Stimulated activated CD4-positive, alpha-beta T cell treated with anti-CD3 and anti-CD28 coated beads, Interleukin-4, amount 100 ng/mL, for 1 hour (primary cell): Measurements from ENCODE around the gene OSBPL9.
"Not testable (repeated sequence)": the region's sequence is repeated elsewhere in the genome, so short reads cannot be mapped to it uniquely, and the experiment has no call there.

Experiments used
- DNase-seq: peaks from one replicate; pipeline ENCODE4 v3.0.0-alpha.2; 2020

Gene OSBPL9

DNA sequence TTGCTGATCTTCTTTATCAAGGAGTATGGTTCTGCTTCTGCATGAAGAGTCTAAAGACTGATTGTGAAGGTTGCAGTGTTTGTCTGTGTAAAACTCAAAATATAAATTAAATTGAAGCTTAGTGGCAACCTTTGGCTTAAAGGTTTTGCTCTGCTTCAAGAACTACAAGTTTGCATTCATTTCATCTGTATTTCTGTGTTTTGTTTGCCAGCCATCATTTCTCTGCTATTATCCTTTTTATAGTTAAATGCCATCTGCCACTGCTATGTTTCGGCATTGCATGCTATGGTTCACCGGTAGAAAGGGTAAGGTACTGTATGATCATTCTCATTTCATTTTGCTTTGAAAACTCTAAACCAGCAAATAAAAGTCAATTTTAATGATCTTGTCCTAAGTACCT lies 52.9 kb downstream of the OSBPL9 start:
- DNase-seq: no peak

DNA sequence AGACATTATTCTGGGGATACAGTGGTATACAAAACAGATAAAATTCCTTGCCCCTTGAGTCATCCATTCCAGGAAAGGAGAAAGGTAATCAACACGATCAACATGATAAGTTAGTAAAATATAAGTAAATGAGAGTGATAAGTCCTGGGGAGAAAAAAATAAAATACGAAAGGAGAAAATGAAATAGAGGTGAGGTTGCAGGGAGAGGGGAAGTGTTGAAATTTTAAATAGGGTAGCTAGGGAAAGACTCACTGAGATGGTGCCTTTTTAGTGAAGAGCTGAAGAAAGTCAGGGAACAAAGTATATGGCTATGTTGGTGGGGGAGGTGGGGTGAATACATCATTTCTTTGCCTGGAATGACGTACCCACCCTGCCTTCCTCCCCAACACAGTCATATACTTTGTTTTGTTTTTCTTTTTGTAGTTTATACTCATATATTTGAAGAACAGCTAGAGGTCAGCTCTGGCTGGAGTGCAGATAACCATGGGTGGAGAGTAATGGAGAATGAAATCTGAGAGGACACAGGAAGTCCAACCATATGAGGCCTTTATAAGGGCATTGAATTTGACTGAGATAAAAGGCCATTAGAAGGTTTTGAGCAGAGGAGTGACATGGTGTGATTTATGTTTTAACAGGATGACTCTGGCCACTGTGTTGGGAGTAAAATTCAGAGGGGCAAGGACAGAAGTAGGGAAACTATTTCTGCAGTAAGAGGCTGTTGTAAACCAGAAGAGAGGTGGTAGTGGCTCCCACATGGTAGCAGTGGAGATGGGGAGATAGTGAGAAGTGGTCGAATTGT lies 54.8 kb downstream of the OSBPL9 start:
- DNase-seq: no peak

DNA sequence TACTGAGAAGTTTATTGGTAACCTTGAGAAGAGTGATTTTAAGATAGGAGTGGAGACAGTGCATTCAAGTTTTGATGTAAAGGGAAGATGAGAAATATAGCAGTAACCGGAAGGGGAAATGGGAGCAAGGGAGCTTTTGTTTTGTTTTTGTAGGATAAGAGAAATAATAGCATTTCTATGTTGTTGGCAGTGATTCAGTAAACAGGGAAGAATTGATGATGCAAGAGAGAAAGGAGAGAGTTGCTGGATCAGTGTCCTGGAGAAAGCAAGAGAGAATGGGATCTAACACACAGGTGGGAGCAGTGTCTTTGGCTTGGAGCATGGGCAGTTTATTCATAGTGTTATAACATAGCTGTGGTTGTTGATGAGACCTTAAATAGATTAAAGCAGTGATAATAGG lies 56.4 kb downstream of the OSBPL9 start:
- DNase-seq: no peak

DNA sequence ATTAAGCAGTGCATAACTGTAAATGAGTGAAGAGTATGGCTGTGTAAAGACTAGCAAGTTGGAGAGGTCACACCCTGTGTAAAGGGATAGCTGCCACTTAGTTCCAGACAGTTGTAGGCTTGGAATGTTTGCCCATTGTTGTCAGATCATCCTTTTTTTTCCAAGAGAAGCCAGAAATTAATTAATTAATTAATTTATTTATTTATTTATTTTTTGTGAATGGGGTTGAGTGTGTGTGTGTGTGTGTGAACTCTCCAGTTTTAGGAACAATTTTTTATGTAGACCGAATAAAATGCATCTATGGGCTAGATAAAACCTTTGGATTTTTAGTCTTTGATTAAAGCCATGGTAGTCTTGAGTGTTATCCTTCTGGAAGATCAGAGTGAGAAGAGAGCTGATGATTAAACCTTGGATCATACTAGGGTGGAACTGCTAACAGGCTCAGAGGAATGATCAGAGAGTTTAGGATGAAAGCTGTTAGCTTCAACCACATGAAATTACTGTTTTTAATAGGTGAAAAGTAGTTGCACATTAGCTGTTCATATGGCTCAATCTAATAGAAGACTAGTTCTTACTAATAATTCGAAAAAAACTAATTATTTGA lies 58.4 kb downstream of the OSBPL9 start:
- DNase-seq: no peak

DNA sequence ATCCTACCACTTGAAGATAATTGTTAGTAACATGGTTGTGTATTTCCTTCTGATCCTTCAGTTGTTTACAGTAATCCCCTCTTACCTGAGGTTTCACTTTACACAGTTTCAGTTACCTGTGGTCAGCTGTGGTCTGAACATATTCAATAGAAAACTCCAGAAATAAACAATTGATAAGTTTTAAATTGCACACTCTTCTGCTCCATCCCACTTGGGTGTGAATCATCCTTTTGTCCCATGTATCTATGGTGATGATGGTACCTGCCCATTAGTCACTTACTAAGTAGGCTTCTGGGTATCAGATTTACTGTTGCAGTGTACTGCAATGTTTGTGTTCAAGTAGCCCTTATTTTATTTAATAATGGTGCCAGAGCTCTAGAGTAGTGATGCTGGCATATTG lies 62.5 kb downstream of the OSBPL9 start:
- no peak for DNase-seq

DNA sequence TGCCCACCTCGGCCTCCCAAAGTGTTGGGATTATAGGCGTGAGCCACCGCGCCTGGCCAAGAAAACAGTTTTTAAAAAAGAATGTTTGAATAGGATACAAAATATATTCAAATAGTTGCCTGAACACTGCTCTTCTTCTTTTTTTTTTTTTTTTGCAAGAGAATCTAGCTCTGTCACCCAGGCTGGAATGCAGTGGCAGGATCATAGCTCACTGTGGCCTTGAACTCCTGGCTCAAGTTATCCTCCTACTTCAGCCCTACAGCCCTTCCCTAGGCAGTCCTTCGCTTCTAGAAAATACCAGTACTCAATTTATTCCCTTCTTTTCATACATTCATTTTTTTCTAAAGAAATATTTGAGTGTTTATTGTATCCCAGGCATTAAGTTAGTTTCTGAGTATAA lies 67.9 kb downstream of the OSBPL9 start:
- no peak for DNase-seq

DNA sequence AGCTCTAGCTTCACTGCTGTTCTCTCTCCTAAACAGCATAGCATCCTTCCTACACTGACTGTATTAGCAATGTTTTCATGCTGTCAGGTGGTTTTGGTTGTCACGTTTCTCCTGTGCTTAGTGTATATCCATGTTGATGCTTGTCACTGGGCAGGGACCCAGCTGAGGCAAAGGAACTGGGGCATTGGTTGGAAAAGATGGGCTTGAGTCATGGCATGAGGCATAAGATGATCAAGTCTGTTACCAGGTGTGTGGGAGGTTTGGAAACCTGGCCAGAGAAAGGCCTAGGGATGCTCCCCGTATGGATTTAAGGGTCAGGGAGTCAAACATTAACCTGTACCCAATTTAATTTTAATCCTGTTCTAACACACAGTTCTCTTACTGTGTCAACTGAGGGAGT lies 69.6 kb downstream of the OSBPL9 start:
- DNase-seq: no peak

DNA sequence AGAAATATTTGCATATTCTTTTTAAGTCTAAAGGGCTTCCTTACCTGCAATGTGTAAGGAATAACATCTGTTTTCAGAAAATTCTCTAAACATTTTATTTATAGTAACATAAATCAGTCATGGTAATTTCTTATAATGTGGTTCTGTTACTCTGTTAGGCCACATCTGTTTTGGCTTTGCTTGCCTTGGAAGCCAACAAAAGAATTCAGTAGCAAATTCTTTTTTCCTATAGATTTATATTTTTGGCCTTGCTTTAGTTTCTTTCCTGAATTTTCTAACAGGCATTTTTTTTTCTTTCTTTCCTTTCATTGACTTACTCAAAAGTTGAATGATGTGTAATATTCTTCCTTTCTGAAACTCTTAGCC lies 72.2 kb downstream of the OSBPL9 start:
- no peak for DNase-seq

DNA sequence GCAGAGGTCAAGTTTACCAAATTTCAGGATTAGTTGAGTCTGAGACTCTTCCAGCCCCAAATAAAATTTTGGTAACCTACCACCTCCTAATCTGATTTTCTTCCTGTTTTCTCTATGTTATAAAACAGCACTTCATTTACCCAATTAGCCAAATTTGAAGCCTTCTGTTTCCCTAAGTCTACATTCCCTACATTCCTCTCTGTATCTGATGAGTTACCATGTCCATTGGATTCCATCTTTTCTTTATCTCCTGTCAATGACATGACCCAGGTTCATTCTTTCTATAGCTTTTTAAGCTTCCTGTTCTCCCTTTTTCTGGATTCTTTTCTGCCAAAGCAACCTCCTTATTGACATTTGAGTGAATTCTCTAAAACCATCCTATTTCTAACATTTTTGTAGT lies 72.8 kb downstream of the OSBPL9 start:
- no peak for DNase-seq

DNA sequence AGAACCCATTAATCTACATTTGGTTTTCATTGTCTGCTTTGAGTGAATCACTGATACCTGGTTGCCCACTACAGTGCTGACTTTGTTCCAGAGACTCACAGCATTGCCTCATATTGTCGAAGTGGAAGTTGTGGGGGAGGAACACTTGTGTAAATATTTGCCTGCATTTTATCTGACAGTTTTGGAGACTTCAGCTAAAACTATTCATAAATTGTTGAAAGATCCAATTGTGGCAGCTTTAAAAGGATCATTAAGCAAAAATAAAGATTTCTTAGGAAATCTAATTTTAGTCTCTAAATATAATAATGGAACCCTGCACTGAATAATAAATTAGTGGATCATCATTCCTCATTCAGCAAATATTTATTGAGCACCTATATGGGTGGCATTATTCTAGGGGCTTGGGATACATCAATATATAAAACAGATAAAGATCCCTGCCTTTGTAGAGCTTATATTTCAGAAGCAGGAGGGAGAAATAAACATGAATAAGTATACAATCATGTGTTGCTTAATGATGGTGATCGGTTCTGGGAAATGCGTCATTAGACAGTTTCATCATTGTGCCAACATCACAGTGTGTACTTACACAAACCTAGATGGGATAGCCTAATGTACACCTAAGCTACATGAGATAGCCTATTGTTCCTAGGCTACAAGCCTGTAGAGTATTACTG lies 73.5 kb downstream of the OSBPL9 start:
- no peak for DNase-seq

DNA sequence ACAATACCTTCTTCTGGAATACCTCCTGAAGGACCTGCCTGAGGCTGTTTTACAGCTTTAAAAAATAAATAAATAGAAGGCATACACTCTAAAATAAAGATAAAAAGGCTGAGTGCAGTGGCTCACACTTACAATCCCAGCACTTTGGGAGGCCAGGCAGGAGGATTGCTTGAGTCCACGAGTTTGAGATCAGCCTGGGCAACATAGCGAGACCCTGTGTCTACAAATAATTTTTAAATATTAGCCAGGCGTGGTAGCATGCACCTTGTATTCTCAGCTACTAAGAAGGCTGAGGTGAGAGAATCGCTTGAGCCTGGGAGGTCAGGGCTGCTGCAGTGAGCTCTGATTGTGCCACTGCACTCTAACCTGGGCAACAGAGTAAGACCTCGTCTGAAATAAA lies 75.0 kb downstream of the OSBPL9 start:
- no peak for DNase-seq

DNA sequence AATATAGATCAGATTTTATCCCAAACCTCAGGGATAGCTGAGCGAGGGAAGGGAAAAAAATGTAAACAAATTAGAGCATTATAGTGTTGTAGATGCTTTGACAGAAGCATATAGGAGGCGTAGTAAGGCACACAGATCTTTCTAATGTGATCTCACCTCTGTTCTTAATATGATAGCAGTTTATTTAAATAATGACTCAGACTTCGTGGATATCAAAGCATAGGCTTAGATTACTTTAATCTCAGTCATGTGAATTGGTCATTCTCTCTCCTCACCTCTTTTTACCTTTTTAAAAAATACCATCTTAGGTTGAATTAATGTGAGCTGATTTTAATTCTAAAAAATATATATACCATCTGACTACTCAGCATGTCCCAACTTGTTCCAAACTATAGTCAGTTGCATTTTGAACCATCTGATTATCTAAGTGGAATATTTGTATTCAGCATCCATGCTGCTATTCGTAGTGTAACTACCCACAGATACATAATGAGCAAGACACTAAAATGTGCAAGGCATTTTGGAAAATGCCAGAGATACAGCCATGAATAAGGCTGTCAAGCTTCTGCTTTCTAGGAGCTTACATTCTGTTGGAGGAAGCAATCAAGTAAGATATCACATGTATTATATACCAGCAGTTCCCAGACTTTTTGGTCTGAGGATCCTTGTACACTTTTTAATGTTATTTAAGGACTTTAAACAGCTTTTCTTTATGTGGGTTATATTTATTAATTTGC lies 76.7 kb downstream of the OSBPL9 start:
- no peak for DNase-seq

DNA sequence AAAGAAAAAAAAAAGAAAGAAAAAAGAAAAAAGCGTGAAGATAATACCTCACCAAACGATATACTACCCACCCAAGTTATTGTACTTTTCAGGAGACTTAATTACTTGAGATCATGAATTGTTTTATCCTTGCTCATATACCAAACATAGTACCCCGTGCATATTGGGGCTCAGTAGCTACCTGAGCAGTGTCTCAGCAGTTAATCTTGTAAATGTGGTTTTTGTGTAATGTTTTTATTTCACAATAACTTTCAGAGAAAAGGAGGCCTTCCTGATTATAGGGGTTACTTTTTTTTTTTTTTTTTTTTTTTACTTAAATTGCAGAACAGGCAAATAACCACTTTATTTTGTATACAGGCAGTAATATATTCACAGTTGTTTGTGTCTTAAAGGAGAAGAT lies 80.3 kb downstream of the OSBPL9 start:
- DNase-seq: no peak

DNA sequence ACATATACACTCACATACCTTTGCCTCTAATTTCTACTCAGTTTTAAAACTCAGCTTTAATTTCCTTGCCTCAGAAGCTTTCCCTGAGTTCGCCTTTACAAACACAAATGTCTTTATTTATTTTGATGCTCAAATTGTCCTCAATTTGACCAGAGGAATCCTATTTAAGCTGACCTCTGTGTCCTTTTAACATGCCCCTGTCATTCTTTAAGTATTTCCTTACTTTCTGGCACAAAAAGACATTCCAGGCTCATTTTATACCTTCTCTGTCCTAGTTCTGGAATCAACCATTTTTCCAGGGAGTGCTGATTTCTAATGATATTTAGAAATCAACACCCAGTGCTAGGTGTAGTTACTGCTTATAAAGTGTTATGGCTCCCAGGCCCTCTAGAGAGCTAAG lies 82.5 kb downstream of the OSBPL9 start:
- DNase-seq: no peak

DNA sequence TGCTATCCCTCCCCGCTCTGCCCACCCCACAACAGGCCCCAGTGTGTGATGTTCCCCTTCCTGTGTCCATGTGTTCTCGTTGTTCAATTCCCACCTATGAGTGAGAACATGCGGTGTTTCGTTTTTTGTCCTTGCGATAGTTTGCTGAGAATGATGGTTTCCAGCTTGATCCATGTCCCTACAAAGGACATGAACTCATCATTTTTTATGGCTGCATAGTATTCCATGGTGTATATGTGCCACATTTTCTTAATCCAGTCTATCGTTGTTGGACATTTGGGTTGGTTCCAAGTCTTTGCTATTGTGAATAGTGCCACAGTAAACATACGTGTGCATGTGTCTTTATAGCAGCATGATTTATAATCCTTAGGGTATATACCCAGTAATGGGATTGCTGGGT lies 84.9 kb downstream of the OSBPL9 start:
- not testable (repeated sequence) for DNase-seq

DNA sequence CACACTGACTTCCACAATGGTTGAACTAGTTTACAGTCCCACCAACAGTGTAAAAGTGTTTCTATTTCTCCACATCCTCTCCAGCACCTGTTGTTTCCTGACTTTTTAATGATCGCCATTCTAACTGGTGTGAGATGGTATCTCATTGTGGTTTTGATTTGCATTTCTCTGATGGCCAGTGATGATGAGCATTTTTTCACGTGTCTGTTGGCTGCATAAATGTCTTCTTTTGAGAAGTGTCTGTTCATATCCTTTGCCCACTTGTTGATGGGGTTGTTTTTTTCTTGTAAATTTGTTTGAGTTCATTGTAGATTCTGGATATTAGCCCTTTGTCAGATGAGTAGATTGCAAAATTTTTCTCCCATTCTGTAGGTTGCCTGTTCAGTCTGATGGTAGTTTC lies 85.3 kb downstream of the OSBPL9 start:
- not testable (repeated sequence) for DNase-seq

DNA sequence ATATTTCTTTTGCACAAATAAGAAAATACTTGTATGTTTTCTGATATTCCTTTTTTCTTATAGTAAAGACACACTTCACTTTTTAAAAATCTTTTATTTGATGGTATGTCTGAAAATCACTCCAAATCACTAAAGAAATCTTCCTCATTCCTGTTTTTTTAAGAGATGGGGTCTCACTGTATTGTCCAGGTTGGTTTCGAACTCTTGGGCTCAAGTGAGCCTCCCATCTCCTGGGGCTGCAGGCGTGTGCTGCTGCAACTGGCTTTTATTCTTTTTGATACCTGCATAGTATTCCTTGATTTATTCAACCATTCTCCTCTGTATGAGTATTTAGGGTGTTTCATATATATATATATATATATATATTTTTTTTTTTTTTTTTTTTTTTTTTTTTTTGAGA lies 88.1 kb downstream of the OSBPL9 start:
- no peak for DNase-seq

DNA sequence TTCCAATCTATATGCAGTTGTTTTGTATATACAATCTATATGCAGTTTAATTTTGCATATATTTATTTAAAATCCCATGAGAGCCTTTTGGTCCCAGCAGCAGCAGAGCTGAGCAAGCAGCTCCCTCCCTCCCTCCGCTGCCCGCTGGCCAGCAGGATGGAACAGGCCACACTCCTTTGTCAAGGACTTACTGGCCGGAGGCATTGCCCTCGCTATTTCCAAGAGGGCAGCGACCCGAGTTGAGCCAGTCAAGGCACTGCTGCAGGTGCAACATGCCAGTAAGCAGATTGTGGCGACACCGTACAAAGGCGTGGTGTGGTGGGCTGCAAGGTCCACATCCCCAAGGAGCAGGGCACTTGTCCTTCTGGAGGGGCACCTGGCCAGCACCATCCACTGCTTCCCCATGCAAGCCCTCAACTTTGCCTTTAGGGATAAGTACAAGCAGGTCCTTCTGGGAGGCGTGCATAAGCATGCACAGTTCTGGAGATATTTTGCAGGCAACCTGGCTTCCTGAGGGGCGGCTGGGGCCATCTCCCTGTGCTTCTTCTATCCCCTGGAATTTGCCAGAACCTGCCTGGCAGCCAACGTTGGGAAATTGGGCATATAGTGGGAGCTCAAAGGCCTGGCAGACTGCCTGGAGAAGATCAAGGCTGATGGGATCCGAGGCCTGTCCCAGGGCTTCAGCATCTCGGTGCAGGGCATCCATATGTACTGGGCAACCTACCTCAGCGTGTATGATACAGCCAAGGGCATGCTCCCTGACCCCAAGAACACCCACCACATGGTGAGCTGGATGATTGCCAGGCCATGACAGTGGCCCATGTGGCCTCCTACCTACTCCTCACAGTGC lies 92.2 kb downstream of the OSBPL9 start:
- DNase-seq: no peak

DNA sequence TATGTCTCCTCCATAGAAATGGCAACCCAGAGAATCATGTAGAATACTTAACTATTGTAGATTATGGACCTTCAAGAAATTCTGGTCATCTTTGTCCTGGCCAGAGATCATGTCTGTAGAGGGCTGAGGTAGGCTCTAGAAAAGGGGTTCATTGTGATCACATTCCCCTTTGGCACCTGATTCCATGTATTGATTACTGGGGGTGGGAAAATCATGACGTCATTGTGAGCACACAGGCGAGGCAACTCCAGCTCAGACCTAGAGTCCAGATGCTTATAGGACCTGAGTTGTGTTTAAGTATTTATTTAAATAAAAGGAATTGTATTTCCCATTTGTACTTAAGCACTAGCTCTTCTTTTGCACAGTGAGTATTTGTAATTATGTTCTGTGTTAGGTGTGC lies 93.1 kb downstream of the OSBPL9 start:
- no peak for DNase-seq

DNA sequence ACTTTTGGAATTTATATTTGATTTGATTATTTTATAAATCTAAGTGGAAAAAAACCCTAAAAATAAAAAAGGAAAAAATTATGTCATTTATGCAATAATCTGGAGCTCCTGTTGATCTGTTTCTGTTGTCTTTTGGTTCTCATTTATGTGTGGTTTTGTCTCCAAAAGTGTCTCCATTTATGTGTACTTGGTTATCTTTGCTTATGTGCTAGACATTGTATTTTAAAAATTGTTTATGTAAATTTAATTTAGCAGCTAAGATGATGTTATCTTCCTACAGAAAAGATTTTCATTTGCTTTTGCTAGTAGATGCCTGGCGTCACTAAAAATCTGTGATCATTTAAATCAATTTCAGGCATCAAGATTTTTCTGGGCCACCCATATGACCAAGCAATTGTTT lies 95.7 kb downstream of the OSBPL9 start:
- DNase-seq: no peak

DNA sequence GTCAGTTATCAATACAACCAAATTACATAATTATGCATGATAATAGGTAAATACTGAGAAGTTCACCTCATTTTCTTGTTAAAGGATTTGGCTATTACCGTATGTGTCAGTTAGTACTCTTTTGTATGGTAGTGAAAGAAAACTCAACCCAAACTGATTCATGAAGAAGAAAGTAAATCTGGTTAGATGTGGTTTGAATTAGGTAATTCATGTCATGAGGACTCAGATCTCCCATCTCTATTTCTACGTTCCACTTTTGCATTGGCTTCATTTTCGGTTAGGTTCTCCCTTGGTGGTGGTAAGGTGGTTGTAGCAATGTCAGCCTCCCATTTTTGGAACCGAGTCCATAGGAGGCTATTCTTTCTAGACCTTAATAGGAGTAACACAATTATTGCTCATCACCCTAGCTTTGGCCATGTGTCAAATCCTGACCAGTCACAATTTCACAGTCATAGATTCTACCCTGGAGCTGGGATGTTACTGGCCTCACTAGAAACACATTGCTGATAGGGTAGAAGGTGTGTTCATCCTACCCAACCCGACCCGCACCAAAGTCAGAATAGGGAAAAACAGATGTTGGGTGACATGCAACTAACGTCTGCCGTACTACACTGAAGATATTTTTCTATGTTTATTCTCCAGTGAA lies 97.6 kb downstream of the OSBPL9 start:
- no peak for DNase-seq

DNA sequence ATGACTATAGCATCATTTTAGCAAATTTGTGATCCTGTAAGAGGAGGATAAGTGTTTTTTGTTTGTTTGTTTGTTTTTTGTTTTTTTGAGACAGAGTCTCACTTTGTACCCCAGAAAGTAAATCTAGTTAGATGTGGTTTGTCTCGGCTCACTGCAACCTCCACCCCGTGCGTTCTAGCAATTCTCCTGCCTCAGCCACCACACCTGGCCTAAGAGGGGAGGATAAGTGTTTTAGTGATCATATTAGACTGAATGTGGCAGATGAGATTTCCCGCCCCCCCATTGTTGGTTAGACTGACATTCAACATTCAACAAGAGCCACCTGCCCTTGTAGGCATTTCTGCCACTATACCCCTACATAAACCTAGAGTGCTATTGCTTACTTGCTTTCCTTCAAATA lies 98.5 kb downstream of the OSBPL9 start:
- no peak for DNase-seq
